ENCODE data around the gene WBP1L.

DNA sequence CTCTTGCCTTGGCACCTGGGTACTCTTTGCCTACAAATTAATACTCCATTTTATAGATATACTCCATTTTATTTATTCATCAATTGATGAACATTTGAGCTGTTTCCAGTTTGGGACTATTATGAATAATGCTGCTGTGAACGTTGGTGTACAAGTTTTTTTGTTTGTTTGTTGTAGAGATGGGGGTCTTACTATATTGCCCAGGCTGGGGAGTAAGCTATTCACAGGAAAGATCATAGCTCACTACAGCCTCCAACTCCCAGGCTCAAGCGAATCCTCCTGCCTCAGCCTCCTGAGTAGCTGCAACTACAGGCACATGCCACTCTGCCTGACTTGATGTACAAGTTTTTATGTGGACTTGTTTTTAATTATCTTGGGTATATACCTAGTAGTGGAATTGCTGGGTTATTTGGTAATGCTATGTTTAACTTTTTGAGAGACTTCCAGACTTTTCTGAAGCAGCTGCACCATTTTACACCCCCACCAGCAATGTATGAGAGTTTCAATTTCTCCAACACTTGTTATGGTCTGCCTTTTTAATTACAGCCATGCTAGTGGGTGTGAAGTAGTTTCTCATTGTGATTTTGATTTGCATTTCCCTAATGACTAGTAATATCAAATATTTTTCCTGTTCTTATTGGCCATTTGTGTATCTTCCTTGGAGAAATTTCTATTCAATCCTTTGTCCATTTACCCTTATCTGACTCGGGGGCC, 15.9 kb downstream of the WBP1L start:
- TF ChIP-seq, protein P1, sequence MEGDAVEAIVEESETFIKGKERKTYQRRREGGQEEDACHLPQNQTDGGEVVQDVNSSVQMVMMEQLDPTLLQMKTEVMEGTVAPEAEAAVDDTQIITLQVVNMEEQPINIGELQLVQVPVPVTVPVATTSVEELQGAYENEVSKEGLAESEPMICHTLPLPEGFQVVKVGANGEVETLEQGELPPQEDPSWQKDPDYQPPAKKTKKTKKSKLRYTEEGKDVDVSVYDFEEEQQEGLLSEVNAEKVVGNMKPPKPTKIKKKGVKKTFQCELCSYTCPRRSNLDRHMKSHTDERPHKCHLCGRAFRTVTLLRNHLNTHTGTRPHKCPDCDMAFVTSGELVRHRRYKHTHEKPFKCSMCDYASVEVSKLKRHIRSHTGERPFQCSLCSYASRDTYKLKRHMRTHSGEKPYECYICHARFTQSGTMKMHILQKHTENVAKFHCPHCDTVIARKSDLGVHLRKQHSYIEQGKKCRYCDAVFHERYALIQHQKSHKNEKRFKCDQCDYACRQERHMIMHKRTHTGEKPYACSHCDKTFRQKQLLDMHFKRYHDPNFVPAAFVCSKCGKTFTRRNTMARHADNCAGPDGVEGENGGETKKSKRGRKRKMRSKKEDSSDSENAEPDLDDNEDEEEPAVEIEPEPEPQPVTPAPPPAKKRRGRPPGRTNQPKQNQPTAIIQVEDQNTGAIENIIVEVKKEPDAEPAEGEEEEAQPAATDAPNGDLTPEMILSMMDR (IDR thresholded peaks at IDR 0.05), result no peak
- TF ChIP-seq POLR2A (IDR thresholded peaks at IDR 0.05), result no peak

Measured in vagina (tissue), 2 donors.